NCI-H524 treated with DMSO at 0.1 percent for 48 hours (cell line): Measurements from ENCODE around the gene GABRB1.
A peak's percentile ranks its signal among the peaks of the same experiment; 100 is the strongest.

ENCODE experiments used
- DNase-seq: peaks from one replicate; lab custom pipeline; 2025; lab: John Stamatoyannopoulos, UW

The GABRB1 gene

DNA sequence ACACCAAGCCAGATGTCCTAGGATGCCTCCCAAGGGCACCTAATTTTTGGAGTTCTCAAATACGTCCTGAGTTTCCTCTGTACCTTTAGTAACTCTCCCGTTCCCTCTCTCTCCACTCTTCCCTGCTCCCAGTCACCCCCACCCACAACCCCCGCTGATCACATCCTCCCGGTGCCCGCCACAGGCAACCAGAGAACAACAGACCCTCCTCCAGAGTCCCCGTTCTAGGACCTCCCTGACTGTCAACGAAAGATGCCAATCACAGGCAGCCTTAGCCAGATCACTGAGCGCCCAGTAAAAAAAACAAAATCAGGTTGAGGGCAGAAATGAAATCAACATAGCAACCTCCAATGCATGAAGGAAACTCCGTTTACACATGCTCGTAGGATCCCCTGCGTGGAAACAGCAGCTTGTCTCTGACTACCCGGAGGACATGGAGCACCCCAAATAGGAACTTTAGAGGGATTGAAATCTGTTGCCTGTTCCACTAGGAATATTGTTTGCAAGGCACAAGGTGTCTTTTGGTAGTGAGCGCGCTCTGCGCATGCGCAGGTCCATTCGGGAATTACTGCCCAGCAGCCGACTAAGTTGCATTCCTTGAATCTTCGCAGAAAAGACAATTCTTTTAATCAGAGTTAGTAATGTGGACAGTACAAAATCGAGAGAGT is at the start of gene GABRB1:
Gene GABRB1, plus strand, starts transcription at position 557 of the 668 bp plus-strand sequence.
- peak; percentile 25 for DNase-seq

DNA sequence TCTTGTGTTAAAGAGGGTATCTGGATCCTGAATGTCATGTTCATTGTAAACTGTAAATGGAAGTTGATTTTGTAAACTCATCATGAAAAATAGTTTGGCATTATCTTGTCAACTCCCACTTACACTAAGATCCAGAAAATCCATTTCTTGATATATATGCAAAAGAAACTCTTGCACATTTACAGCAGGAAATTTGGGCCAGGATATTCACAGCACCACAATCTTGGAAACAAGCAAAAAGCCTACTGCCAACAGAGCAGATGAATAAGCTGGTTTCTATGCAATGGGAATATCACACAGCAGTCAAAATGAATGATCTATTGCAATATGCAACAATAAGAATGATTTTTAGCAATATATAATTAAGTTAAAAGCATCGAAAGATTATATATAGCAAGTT is 46.6 kb upstream of the GABRB1 start:
- no peak for DNase-seq

DNA sequence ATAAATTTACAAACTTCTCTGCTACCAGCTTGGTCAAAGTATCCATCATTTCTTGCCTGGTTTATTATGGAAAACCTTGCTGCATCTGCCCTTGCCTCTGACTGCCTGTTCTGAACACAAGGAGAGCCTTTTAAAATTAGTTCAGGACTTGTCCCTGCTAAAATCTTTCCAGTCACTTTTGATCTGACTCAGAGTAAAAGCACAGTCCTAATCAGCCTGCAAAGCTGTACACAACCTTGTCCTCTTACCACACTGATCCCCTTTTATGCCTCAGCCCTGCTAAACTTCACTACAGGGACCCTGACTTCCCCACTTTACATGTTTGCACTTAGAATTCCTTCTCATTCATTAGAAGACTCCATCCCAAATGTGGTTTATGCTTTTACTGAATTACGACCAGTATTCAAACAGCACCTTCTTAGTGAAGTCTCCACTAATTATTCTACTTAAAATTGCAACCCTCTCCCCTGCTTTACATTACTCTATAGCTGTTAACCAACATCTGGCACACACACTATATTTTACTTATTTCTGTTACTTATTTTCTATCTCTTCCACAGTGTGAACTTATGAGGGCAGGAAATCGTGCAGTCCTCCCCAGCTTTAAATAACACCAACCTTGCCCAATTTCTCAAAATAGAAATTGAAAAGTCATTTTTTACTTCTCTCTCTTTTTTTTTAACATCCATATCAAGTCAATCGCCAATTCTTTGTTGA is 44.3 kb upstream of the GABRB1 start:
- no peak for DNase-seq

GRCh38 chr4:46992338-46992737 is 39.0 kb upstream of the GABRB1 start:
- no peak for DNase-seq

DNA sequence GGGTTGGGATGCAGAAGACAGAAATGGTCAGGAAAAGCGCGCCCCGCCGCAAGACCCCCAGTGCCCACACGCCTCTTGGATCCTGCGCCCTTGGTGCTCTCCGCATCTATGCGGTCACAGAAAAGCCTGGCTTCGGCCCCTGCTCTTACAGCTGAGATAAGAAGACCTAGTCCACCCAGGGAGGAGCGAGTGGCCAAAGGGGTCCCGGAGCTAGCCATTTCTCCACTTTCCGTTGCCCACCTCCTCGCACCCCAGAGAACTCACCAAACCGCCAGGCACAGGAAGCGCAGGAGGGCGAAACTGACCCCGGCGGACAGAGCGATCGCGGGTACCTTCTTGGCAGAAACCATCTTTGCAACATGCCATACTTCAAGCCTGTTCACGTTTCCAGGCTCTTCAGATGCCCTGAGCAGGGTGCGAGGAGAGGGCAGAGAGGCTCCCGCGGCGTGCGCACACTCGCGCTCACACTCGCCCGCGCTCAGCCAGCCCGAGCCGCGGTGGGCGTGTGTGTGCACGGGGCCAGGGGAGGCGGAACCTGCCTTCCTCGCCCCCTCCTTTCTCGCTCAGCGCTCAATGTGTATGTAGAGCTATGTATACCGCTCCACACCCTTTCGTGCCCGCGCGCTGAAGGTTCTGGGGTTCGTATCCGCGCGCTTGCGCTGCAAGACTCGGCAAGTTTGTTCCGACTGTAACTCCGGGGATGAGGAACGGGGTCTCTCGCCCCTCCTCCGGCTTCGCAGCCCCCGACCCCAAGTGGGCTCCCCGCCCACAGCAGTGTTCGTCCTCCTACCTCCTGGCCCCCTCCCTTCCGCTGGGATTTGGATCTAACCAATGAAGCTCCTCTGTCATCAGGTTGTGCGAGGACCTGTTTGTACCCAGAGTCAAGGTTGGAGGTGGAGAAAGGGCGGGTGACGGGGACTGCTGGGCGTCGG is 38.0 kb upstream of the GABRB1 start, which contains the start of gene GABRA4:
Gene GABRA4, minus strand, starts transcription at position 507 of the 932 bp plus-strand sequence. Its CDS starts 157 bp downstream, at position 350.
- no peak for DNase-seq

DNA sequence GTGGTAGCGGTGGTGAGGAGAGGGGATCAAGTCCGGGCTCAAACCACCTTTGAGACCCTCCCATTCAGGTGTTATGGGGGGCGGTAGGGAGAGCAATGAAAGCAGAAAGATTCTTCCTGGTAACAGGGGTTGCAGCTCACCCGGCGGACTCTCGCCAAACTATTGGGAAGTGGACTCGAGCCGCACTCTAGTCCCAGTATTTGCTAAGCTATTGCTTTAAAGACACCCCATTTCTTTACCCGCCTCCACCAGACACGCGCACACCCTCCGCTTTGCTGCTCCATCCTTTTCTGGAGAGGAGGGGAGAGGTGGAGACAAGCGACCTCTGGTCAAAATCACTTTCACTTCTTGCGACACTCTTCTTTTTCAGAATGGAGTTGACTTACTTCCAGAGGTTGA is 37.4 kb upstream of the GABRB1 start:
- DNase-seq, result no peak

GRCh38 chr4:46999566-46999965 is 31.8 kb upstream of the GABRB1 start:
- DNase-seq, result no peak

DNA sequence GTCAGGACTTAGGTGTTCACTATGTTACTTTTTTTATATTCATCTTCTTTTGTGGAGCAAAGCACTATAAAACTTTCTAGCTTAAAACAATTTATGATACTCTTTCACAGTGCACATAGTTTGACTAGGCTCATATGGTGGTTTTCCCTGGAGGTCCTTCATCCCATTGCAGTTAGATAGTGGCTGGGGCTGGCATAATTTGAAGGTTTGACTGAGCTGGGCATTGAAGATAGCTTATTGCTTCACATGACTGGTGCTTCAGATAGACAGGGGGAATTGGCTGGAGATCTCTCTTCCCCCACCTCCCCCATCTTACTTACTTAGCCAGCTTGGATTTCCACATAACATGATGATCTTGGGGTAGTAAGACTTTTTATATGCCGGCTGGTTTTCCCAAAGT is 31.0 kb upstream of the GABRB1 start:
- no peak for DNase-seq

DNA sequence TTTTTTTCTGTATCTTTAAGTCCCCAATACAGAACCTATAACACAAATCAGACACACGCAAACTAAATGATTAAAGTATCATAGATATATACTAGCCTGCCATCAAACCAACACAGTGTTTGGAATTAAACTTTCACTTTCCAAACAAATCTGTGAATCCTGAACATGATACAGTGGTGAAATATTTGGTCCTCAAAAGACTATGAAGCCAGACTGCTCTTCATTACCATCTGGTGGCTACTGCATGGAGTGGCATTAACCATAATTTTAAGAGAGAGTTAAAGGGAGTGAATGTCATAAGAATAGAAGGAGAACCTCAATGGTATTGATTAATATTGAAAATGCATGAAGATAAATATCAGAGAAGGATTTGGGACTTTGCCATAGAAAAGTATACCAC is 28.8 kb upstream of the GABRB1 start:
- peak; percentile 15 for DNase-seq

- no peak for DNase-seq
Measured at GRCh38 chr4:47010347-47010911, 20.9 kb upstream of the GABRB1 start.

GRCh38 chr4:47010912-47011446 is 20.4 kb upstream of the GABRB1 start:
- no peak for DNase-seq

DNA sequence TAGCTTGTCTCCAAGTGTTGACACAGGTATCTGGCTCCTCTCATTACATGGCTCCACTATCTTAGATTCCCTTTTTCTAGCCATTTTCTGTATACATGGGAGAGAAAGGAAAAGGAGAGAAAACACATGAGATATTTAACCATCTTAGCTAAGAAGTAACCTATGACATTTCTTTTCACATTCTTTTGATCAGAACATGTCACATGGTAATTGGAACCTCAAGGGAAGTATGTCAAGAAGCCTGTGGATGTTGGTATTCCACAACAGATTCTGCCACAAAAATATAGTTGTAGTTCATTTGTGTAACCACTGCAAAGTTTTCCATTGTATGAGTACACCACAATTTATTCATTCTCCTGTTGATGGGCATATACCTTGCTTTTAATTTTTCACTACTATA is 18.7 kb upstream of the GABRB1 start:
- no peak for DNase-seq

DNA sequence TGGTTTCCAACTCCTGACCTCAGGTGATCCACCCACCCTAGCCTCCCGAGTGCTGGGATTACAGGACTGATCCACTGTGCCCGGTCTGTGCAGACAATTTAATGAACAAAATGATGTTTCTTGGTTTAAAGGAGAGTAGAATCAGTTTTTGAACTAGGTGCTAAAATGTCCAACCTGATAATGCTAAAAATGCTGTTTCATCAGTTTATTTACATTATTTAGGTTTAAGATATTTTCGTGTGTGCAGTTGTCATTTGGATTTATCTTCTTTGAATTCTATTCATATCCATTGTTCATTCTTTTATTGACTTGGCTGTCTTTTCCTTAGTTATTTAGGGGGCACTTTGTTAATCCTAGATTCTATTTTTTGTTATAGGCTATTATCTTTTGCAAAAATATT is 18.0 kb upstream of the GABRB1 start:
- DNase-seq, result no peak

GRCh38 chr4:47017081-47017480 is 14.3 kb upstream of the GABRB1 start:
- no peak for DNase-seq

DNA sequence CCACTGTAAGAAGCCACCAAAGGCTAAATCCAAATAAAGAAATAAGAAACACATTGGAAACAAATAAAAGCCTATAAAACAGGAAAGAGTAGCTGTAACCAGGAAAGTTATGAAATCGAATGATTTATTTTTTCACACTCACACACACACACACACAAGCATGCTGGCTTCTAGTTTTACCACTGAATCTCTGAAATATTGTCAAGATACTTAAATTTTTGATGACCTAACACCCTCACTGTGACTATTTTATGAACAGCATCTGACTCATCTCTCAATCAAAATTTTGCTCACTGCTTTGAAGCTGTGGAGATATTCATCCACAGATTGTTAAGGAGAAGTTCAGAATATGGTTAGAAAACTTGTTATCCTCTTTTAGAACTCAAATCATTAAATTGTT is 13.9 kb upstream of the GABRB1 start:
- DNase-seq, result no peak

DNA sequence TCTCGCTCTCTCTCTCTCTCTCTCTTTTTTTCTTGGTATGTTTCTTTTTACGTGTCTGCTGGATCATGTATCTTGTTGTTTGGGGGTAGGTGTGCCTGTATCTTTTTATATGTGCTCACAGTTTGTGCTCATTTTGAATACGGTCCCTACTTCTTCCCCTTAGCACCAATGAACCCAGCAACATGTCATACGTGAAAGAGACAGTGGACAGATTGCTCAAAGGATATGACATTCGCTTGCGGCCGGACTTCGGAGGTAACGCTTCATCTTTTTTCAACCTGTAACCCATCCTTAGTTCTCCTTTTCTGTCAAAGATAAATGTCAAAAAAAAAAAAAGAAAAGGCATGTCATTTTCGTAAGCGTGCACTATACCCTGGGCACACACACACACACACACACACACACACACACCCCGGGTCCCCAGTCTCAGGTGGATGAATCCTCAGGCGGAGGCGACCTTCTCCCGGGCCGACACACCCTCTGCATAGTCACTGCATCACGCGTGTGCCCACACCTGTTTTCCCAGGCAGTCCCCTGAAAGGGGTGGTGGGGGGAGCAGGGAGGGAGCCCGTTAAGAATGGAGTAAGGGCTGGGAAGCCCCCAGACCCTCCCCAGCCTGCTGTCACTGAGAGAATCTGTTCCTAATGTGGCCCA is 511 bp downstream of the GABRB1 start:
- DNase-seq, result peak; percentile 19

DNA sequence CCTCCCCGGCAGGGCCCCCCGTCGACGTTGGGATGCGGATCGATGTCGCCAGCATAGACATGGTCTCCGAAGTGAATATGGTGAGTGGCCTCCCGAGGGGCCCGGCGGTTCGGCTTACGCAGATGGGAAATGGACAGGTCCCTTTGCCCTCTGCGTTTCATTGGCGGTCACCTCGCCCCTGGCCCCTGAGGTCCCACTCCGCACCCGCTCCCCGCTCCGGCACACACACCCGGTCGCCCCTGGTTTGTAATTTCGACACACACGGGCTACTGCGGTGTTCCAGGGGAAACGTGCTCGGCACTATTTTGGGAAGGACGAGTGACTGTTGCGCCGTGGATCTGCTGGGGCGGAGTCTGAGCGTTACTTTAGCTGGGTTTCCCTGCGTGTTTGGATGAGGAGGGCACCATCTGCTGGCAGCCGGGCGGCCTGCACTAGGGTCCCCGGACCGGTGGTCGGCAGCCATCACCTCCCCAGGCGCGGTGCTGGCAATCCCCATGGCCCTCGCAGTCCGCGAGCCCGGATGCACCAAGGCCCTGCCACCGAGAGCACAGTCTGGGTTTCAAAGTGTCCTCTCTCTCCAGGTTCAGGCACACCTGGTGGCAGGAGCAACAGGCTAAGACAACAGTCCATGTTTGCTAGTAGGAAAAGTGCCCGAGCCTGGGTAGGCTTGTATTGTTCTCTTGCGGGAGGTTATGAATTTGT is 1.2 kb downstream of the GABRB1 start:
- DNase-seq, result peak; percentile 46

DNA sequence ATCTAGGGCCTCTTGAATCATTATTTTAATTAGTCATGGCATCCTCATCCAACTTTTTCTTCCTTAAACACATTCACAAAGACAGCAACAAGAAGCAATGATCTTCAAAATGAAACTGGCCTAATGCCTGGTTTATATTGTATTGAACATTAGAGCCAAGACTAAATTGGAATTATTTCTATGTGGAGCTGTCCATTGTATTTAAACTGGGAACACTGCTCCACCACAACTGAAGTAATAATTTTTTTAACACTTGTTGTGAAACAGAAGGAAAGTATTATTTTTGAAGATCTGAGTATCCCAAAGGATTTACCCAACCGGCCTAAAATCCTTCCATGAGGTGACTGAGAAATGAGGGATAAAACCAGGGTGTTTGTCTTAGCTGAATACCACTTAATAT is 6.9 kb downstream of the GABRB1 start:
- DNase-seq, result no peak

- DNase-seq, result no peak
Measured at GRCh38 chr4:47040828-47041227, 9.5 kb downstream of the GABRB1 start.

DNA sequence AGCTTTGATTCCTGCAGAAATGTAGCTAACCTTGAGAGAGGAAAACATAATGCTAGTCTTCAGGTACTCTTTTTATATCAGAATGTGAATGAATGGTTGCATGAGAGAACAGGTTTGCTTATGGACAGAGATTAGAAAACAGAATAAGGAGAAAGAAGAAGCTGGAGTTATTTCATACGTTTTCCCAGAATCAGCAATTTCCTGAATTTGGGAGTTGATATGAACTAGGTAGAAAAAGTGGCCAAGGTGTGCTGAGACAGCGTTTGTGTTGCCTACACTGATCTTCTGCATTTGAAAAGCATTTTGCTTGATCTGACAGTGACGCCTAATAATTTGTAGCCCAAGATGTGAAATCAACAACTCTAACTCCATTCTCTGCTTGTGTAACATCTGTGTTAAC is 12.5 kb downstream of the GABRB1 start:
- no peak for DNase-seq

DNA sequence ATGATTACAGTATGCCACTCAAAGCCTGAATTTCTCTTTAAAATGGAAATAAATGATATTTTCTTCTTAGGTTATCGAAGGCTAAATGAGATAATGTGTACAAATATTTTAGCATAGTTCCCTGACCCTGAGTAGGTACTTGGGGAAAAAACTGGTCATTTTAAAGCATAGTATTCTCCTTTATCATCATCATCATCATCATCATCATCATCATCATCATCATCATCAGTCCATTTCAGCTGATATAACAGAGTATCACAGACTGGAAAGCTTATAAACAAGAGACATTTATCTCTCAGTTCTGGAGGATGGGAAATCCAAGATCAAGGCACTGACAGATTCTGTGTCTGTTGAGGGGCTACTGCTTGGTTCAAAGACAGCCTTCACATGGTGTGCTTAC is 13.9 kb downstream of the GABRB1 start:
- DNase-seq, result no peak
